Measurements from ENCODE around the gene DUS1L. TPM values are rescaled to one million over a fixed set of nuclear protein-coding genes. Genes with fewer than 3 reads are reported as not detected.

The DUS1L gene
- total RNA-seq, result 100 to 1,000 TPM in 2 of 6 experiments, 10 to 100 TPM in 4; 61.8 to 115 (median 89.9) TPM
- long read RNA-seq, partial matches to known transcripts, result 0 of 5 reads
- long read RNA-seq, other reads (novel, unspliced or antisense), result 2 of 5 reads

DNA sequence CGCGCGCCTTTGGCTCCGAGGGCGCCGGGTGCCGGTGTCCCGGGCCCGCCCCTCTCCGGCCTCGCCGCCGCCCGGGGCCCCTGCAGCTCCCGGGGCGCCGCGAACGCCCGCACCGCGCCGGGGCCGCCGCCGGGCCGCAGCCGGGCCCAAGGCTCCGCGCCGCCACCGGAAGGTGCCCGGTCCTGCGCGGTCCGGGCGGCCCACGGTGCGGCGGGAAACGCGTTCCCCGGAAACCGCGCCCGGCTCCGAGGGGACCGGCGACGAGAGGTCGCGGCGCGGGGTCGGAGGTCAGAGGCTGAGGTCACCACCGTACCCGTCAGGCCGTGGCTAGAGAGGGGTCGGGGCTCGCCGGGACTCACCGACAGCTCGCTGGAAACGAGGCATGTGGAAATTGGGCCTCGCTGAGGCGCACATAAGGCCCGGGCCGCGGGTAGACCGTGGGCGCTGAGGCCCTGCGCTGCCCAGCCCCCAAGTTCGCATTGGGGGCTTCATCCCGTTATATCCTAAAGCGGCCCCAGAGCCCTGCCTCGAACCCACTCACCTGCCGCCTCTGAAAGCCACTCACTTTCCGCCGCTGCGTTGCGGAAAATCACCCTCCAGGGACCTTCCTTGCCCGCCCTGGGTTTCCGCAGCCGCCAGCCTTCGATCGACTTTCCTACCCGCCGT, at the start of gene DUS1L:
TSS of gene DUS1L (minus strand) at position 167 of the 666 bp plus-strand sequence. CDS start 745 bp downstream, outside the sequence.
- Histone ChIP-seq H3K4me1 (peaks cover 0 to 17% (median 6%) of the 10 kb centered on the region in 4 donors), H3K4me3 (peak within 1 kb of the TSS; percentile 76 to 89 (median 87)), H3K36me3 (peaks cover 0 to 21% (median 4%) of the 10 kb centered on the region in 4 donors), H3K9me3 (no peaks in the 10 kb centered on the region), H3K27me3 (no peaks in the 10 kb centered on the region), H3K27ac (peak within 1 kb of the TSS; percentile 66 to 77 (median 70))
- peak; percentile 42 for TF ChIP-seq POLR2A (IDR thresholded peaks at IDR 0.05)
- TF ChIP-seq, protein P1, sequence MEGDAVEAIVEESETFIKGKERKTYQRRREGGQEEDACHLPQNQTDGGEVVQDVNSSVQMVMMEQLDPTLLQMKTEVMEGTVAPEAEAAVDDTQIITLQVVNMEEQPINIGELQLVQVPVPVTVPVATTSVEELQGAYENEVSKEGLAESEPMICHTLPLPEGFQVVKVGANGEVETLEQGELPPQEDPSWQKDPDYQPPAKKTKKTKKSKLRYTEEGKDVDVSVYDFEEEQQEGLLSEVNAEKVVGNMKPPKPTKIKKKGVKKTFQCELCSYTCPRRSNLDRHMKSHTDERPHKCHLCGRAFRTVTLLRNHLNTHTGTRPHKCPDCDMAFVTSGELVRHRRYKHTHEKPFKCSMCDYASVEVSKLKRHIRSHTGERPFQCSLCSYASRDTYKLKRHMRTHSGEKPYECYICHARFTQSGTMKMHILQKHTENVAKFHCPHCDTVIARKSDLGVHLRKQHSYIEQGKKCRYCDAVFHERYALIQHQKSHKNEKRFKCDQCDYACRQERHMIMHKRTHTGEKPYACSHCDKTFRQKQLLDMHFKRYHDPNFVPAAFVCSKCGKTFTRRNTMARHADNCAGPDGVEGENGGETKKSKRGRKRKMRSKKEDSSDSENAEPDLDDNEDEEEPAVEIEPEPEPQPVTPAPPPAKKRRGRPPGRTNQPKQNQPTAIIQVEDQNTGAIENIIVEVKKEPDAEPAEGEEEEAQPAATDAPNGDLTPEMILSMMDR (IDR thresholded peaks at IDR 0.05), result no peak
- ATAC-seq, result peak; percentile 69 to 83 (median 80)
- DNase-seq, result peak in 2 of 3 donors; percentile 64 to 74
- intact Hi-C loops (cut with DNase I), result no loop called here
- WGBS (ENCODE audit: insufficient coverage, low coverage, low lambda C conversion rate, missing lambda C conversion rate), result 18% methylated on average over 27 of the region's 88 CpGs

DNA sequence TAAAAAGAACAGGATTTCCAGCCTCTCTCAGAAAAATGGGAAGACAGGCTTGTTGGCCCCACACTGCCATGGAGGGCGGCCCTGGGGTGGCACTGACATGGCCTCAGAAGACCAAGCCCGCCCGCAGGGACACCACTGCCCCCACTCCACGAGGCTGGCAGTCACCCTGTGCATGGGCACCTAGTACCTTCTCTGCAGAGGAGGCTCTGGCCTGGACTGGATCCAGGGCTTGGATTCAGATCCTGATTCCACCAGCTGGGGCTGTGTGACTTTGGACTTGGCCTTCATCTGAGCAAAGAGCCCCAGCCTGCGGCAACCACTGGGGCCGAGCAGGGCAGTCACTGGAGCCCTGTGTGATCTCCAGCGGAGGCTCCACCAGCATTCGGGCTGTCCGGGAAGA, 49.3 kb upstream of the DUS1L start:
- Histone ChIP-seq H3K27me3 (no peaks in the 10 kb centered on the region), H3K27ac (peak overlapping the region in 2 of 3 donors; percentile 71 to 99), H3K4me3 (no peak overlapping the region), H3K4me1 (peaks cover 0 to 72% (median 32%) of the 10 kb centered on the region in 4 donors), H3K36me3 (no peaks in the 10 kb centered on the region), H3K9me3 (no peaks in the 10 kb centered on the region)
- peak; percentile 37 to 67 (median 52) for ATAC-seq
- intact Hi-C loops (cut with DNase I), result loop anchor here in 1 of 2 donors (5.0 kb wide), 1 partner anchor 37 kb away; no protein-coding TSS in a partner anchor
- TF ChIP-seq, protein P1 (IDR thresholded peaks at IDR 0.05), result no peak
- no peak for TF ChIP-seq POLR2A (IDR thresholded peaks at IDR 0.05)
- WGBS (ENCODE audit: insufficient coverage, low coverage, low lambda C conversion rate, missing lambda C conversion rate), result 30% methylated on average over 9 of the region's 9 CpGs
- DNase-seq, result peak; percentile 73 to 96 (median 90)

DNA sequence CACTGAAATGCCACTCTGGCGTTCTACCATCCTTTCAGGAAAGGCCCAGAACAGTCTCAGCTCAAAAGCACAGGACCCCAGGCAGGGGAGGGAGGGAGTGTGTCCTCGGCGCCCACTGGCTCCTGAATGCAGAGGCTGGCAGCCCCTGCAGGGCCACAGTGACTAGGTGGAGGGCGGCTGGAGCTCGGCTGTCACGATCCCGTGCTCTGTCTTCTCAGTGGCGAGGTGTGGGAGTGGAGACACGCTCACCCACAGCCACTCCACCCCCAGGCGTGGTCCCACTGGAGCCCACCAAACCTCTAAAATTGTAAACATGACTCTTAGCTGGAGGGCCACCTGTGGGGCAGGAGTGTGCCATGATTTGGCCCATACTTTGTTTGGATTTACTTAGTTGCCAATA, 48.8 kb upstream of the DUS1L start:
- peak overlapping the region in 2 of 3 donors; percentile 71 to 99 for H3K27ac ChIP-seq
- intact Hi-C loops (cut with DNase I), result no loop called here
- no peak overlapping the region for H3K4me3 ChIP-seq

DNA sequence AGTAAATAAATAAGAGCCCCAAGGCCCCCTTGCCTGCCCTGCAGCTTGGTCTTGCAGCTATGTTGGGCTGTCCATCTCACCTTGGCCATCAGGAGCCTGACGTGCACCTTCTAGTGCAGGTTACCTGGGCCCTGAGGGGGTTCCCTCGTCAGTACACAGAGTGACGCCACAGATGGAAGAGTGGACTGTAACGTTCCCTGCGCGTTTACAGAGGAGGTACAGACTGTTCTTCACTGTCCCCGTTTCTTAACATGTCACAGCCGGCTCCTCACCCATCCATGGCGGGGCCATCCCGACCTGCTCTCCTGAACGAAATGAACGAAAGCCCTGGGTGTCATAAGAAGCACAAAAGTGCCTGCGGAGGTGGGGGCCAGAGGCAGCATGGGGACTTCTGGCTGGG, 48.3 kb upstream of the DUS1L start:
- no peaks in the 10 kb centered on the region for H3K9me3 ChIP-seq
- no peak overlapping the region for H3K4me3 ChIP-seq
- WGBS (ENCODE audit: insufficient coverage, low coverage, low lambda C conversion rate, missing lambda C conversion rate), result 38% methylated on average over 3 of the region's 13 CpGs
- H3K4me1 ChIP-seq, result peaks cover 0 to 81% (median 36%) of the 10 kb centered on the region in 4 donors
- no peak for ATAC-seq
- intact Hi-C loops (cut with DNase I), result no loop called here
- TF ChIP-seq POLR2A (IDR thresholded peaks at IDR 0.05), result no peak
- TF ChIP-seq, protein P1 (IDR thresholded peaks at IDR 0.05), result no peak
- DNase-seq, result no peak
- H3K27ac ChIP-seq, result peak overlapping the region in 2 of 3 donors; percentile 71 to 99
- H3K27me3 ChIP-seq, result no peaks in the 10 kb centered on the region
- H3K36me3 ChIP-seq, result no peaks in the 10 kb centered on the region

More for the DNA sequence above, 48.8 kb upstream of the DUS1L start:
- no CpG with 5 or more reads among the region's 10 CpGs for WGBS (ENCODE audit: insufficient coverage, low coverage, low lambda C conversion rate, missing lambda C conversion rate)
- H3K4me1 ChIP-seq, result peaks cover 0 to 76% (median 34%) of the 10 kb centered on the region in 4 donors
- no peak for DNase-seq
- ATAC-seq, result no peak
- TF ChIP-seq, protein P1 (IDR thresholded peaks at IDR 0.05), result no peak
- no peak for TF ChIP-seq POLR2A (IDR thresholded peaks at IDR 0.05)
- H3K36me3 ChIP-seq, result no peaks in the 10 kb centered on the region
- H3K27me3 ChIP-seq, result no peaks in the 10 kb centered on the region
- H3K9me3 ChIP-seq, result no peaks in the 10 kb centered on the region
